GM18870 (cell line): ENCODE data around the gene HMX3.
A peak's percentile ranks its signal among the peaks of the same experiment; 100 is the strongest.

Experiments used
- ATAC-seq: cut with Tn5 transposase; IDR thresholded peaks from one replicate; pipeline ENCODE4 v1.9.1; 2021; ENCODE audit warnings: moderate library complexity; ENCODE audit not compliant: unreplicated experiment

The HMX3 gene

DNA sequence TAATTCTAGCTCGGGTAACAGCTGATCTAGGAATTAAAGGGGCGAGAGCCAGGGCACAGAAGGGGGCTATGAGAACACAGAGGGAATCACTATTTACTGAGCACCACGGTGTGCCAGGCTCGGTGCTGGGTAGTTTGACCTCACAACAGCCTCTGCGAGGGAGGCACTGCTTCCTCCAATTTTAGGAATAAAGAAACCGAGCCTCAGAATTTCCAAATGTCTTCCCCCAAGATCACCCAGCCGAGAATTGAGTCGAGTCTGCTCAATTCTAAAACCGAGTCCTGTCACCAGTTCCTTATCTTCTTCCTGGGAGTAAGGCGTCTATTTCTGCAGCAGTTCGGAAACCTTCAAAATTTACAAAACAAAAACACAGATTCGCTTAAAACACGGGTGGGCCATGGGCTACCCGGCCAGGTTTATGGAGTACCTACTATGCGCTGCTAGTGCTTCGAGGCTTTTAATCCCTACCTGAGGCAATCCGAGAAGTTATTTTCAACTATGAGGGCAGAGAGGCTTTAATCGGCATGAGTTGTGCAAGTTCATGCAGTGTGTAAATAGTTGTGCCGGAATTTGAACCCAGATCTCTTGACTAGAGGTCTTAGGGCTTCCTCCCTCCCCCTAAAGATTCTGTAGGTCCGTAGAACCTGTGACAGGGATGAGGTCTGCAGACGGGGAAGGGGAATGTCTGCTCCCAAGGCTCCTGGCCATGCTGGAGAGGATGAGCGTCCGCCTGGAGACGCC lies 11.3 kb downstream of the HMX3 start:
- no peak for ATAC-seq

DNA sequence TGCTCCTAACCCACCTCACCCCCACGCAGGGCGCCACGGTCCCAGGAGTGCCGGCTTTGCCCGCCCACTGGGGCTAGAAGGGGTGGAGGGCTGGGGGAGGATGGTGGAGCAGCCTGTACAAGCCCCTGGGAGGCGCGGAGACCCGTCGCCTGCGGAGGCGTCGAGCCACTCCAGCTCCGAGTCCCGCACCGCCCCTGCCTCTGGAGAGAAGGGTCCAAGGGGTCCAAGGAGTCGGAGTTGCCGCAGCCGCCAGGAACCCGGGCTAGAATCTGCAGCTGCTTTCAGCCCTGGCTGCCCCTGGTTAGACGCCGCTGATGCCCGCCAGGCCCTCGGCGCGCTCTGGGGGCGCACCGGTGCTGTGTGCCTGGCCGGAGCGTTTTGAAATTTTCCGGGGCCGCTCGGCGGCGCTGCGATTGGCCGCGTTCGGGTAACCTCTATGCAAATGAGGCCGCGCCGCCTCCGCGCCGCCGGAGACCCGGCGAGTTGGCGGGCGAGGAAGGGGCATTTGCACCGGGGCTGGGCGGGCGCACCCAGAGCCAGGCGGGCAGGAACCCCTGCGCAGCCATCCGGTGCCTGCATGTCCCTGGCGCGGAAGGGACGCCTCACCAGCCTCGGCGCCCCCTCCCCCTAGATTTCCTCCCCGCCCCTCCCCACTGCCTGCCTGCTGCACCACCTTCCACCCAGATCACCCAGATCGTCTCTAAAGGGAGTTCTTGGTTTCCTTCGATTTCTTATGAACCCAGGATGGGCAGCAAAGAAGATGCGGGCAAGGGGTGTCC lies 12.1 kb downstream of the HMX3 start, which contains the start of gene HMX2:
Gene HMX2 (plus strand): TSS at position 502 of the 779 bp plus-strand sequence. CDS start 243 bp downstream, at position 745.
- ATAC-seq = no peak

DNA sequence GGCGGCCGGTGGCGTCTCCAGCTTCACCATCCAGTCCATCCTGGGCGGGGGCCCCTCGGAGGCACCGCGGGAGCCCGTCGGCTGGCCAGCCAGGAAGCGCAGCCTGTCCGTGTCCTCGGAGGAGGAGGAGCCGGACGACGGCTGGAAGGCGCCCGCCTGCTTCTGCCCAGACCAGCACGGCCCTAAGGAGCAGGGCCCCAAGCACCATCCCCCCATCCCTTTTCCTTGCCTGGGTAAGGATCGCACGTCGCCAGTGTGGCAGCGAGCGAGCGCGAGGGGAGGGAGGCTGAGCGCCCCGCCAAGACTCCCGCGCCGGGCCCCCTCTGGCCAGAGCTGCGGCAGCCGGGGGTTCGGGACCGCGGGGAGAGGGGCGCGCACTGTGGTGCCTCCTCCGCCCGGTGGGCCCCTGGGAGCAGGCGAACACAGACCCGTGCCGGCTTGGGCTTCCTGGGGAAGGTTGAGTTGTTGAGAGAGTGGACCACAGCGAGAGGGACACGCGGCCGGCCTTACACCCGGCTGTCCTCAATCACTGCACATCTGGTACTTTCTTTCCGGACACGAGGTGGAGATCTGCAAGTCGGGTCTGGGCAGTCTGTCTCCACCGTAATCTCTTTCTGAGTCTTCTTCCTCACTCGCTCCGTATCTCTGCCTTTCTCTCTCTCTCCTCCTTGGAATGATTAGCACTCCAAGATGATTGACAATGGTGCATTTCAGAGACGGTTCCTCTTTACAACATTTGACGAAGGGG lies 12.8 kb downstream of the HMX3 start:
- no peak for ATAC-seq

DNA sequence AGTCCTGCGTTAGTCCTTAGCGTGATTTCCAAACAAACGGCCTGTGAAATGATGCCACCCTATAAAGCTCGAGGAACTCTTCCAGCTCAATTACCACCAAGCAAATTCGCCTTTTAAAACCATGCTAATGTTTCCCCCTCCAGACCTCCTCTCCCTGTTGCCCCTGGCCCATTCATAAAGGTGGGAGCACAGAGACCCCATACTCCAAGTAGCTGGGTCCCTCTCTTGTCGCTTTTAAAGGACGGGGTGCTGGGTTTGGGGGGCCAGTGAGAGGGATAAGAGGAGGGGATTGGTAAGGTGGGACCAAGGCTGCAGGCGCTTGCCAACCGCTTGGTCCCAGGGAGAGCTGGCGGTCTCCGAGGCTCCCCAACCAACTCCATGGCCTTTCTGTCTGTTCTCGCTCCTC lies 13.4 kb downstream of the HMX3 start:
- ATAC-seq = no peak

DNA sequence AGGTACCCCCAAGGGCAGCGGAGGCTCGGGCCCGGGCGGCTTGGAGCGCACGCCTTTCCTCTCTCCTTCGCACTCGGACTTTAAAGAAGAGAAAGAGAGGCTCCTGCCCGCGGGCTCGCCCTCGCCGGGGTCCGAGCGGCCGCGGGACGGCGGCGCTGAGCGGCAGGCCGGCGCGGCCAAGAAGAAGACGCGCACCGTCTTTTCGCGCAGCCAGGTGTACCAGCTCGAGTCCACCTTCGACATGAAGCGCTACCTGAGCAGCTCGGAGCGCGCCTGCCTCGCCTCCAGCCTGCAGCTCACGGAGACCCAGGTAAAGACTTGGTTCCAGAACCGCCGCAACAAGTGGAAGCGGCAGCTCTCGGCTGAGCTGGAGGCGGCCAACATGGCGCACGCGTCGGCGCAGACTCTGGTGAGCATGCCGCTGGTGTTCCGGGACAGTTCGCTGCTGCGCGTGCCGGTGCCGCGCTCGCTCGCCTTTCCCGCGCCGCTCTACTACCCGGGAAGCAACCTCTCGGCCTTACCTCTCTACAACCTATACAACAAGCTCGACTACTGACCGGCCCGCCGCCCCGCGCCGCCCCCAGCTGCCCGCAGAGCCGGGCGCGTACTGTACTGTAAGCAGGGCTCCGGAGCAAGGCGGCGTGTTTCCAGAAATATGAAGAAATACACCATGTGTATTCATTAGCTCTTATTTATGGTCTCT lies 13.9 kb downstream of the HMX3 start:
- no peak for ATAC-seq

DNA sequence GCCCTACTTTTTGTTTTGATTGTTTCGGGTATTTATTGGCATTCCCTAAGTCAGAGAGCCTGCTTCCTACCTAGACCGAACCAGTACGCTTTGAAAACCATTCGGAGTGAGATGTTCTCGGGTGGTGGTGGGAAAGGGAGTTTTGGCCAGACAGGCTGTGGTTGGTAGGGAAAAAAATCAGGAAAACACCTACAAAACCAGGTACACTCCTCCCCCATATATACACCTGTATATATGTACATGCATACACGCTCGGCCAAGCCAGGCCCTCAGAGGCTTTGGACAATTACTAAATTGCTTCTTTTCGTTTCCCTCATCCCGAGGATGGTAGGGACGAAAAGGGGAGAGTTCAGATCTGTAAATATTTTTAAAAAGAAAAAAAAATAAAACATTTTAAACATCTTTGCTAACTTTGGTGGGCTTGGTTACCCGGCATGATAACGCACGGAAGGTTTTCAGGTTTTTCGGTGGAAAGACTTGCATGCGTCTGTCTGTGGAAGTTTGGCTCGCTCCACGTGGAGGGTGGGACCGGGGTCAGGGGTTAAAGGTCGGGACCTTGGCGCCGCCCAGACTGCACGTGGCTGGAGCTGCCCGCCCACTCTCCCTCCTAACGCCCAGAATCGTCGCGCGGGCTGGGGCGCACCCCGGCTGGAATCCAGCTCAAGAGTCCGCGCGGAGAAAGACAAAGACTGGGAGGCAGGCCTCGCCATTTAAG lies 14.7 kb downstream of the HMX3 start:
- ATAC-seq = no peak

DNA sequence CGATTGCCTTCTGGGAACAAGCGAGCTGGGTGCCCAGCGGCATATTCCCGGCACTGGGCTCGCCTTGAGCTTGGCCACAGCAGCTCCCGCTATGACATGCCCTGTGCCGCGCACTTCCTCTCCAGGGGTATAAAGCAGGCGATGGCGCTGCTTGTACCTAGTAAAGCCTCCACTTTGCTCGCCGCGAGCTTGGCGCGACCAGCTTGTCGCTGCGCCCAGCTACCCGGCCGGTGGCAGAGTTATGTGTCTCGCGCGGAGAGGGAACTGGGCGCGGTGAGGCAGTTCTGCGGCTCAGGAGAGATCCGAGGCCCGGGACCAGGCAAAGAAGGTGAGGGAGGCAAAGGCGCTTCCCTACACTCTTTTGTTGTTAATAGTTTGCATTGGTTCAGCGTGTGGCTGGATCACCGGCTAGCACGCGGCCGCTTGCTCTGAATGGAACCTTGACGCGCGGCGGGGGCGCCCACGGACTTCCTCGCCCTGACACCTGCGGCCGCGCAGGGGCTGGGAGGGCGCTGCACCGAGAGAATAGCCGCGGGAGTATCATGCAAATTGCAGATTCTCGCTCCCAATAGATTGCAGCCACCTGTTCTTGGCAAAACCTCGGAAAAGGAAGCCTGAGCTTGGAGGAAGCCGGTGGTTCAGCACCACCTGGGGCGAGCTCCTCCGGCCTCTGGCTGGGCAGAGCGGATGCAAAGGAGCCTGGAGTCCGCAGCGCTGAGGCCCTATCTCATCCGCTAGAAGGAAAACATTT lies 15.4 kb downstream of the HMX3 start:
- no peak for ATAC-seq

DNA sequence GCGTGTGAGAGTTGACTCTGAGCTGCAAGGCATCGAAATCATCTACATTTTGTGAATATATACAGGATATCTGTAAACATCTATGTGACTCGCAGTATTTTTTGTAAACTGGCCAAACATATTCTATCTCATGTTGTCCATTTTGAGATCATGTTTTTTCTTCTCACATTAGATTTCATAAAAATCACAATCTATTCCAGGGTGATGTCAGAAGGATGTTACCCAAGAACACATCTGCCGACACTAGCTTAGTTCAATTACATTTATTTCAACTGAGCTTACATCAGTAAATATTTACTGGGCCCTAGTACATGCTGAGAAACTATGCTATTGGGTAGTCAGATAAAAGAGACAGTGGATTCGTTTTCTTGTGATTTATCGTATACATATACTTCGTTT lies 16.0 kb downstream of the HMX3 start:
- ATAC-seq = no peak

DNA sequence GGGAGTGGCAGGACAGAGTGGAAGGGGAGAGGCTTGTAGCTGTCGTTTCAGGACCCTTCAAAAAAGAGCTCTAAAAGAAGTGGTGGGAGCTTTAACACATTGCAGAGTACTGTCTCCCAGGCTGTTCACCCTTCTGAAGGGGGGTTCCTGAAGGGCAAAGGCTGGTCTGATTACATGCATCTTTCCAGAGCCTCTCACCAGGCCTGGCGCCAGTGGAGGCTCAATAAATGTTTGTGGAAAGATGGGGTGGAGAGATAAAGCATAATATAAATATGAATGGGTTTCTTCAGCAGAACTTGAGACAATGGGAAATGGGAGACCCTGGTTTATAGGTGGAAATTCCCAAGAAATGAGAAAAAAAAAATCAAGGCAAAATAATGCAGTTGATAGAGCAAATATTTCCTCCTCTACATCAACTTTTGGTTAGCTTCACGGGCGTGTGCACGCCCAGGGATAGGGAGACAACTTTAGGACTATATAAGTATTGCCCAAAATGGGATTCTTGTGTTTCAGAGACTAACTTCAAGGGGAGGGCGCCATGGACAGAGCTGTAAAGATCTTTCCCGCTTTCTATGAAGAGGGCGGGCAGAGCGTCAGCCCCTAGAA lies 17.8 kb downstream of the HMX3 start:
- ATAC-seq = no peak

DNA sequence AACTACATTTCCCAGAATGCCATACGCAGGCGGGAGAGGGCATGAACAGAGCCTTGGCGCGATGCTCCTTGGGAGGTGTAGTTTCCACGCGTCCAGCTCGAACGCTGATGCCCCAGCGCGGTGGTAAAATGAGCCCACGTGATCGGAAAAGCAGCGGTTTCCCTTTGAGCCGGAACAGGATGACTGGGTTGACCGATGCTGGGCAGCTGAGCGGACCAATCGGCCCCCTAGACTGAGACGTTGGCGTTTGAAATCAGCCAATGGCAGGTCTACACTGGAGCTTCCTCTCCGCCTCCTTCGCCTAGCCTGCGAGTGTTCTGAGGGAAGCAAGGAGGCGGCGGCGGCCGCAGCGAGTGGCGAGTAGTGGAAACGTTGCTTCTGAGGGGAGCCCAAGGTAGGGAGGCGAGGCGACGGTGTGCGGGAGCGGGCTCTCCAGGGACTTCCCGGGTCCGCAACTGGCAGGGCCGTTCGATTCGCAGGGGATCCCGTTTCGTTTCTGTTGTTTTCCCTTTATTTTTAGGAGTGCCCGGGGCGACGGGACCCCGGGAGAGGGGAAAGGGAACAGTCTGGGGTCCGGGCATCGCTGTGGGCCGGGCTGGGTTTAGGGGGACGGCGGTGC lies 18.4 kb downstream of the HMX3 start, which contains the start of gene BUB3:
Gene BUB3 (plus strand): TSS at position 311 of the 619 bp plus-strand sequence. CDS start 516 bp downstream, outside the sequence.
- peak; percentile 93 for ATAC-seq

DNA sequence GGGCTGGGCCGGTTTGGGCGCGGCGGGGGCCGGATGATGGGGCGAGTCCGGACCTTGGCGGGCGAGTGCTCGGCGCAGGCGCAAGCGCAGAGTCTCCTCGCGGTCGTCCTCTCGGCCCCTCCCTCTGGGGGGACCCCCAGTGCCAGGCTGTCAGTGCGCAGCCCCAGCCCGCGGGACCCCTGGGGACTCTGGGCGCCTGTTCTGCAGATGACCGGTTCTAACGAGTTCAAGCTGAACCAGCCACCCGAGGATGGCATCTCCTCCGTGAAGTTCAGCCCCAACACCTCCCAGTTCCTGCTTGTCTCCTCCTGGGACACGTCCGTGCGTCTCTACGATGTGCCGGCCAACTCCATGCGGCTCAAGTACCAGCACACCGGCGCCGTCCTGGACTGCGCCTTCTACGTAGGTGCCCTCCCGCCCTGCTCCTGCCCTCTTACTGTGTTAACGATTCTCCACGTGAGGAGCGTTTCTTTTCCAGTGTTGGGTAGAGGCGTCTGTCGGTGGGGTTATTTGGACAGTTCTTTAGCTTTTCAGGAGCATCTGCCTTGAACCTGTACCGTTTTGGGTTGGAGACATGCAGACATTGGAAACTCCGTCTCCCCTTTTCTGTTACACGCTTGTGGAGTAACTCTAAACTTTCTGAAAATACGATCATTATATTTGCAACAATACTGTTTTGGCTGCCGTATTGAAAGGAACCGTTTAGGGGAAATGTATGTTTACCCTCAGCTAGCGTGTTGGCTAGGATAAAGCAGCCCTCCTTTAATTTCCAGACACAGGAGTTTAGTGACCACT lies 19.1 kb downstream of the HMX3 start:
- peak; percentile 31 for ATAC-seq

DNA sequence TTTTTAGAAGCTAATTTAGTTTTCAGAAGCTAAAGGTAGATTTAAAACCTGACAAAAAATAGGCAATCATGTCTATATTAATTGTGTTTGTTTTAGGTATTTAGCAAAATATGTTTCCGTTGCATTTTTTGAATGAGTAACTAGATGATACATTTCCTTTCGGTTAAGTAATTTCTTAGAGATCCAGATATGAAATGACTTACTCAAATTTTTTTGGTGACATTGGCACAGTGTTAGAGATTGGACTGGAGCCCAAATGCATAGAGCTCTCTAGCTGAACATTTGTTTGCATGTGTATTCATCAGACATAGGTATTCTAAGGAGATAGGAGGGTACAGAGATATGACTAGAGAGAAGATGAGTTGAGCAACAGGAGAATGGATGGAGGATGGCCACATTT lies 20.3 kb downstream of the HMX3 start:
- ATAC-seq = no peak

DNA sequence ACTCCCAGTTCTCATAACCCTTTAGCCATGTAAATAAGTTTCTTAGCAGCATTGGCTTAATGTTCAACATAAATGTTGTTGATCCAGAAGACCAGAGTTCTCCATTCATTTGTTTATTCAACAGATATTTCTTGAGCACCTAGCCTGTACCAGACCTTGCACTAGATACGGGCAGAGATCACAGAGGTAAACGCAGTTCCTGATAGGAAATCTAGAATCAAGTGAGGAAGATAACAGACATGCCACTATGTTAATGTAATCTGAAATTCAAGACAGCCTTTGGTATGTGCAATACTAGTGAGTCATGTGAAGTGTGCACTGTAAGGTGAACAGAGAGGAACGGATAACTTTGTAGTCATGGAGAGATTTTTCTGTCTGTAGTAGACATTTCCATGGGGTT lies 21.4 kb downstream of the HMX3 start:
- ATAC-seq = no peak

DNA sequence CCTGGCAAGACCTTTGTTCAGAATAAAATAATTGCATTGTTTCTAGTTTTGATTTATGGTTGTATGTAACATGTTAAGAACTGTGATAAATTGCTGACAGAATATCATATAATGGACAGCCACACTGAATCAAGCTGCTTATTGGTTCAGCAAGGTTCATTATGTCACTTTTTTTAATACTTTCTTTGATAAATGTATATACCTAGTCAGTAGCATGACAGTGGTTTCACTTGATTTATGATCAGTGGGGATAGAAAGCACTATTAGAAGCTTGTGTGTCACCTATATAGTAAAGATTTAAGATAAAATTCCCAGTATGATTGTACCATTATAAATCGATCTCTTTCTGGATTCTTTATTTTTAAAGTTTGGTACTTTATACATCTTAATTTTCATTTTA lies 22.9 kb downstream of the HMX3 start:
- ATAC-seq = no peak

DNA sequence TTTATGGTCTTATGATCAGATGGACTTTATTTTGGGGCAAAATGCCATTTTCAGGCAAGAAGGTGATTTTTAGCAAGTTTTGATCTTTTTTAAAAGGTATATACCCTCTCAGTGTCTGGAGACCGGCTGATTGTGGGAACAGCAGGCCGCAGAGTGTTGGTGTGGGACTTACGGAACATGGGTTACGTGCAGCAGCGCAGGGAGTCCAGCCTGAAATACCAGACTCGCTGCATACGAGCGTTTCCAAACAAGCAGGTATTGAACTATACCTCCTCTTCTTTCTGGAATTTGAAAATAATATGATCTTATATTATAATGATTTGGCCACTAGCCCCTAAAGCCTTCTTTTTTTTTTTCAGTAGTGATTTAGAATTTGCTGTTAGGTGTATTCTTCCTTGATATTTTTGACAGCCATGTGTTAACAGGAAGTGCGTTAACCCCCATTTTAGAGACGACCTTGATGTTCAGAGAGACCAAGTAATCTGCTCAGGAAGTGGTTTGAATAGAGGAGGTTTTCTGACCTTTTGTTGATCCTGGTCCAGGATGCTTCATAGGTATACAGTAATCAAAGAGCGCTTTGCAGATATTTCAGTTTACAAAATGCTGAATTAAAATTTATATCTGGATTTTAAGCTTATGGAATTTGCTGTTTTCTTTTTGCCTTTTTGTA lies 24.7 kb downstream of the HMX3 start:
- no peak for ATAC-seq

DNA sequence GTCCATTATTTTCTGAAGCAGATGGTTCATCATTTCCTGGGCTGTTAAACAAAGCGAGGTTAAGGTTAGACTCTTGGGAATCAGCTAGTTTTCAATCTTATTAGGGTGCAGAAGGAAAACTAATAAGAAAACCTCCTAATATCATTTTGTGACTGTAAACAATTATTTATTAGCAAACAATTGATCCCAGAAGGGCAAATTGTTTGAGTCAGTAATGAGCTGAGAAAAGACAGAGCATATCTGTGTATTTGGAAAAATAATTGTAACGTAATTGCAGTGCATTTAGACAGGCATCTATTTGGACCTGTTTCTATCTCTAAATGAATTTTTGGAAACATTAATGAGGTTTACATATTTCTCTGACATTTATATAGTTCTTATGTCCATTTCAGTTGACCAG lies 28.5 kb downstream of the HMX3 start:
- no peak for ATAC-seq

DNA sequence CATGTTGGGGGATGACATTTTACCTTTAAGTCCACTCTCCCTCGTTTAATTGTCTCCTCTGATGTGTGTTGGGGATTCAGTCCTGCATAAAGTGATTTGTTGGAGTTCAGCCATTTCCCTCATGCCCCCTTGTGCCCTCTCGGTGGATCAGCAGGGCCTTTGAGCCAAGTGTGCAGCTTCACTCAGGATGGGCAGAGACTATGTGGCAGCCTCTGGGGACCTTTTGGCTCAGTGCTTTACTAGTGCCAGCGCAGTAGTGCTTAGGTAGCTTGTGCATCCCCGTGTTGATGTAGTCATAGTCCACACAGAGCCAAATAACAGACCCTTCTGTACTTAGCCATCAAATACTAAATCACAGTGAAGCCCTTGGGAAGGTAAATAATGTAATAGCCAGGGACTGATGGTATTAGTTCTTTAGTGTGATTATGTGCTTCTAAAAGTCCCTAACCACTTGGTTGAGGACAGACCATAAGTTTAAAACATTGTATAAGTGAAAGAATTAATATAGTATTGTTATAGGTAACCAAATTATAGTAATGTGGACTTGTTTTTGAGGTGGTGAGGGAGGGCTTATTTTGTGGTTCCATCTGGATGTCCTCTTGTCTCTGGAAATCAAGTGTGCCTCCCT lies 29.8 kb downstream of the HMX3 start:
- no peak for ATAC-seq
